ENCODE measurements around the gene ALKAL2.

Gene ALKAL2

GRCh38 chr2:282371-283263 lies 5.3 kb downstream of the ALKAL2 start:
- peaks cover 36% of the 10 kb centered on the region for H3K36me3 ChIP-seq (ENCODE audit: control insufficient read depth, insufficient read depth, low read length)
- no peak overlapping the region for H3K4me3 ChIP-seq (ENCODE audit: extremely low read depth, insufficient read depth, low read length, poor library complexity, severe bottlenecking)
- H3K27ac ChIP-seq (ENCODE audit: low read depth, low read length, severe bottlenecking) = no peak overlapping the region
- WGBS, 2 experiments (ENCODE audit: insufficient coverage in 2 of 2) = 97 to 98% methylated on average over 7 to 8 of the region's 12 CpGs
- H3K4me1 ChIP-seq (ENCODE audit: control insufficient read depth, insufficient read depth, low read length, poor library complexity, severe bottlenecking) = peaks cover 17% of the 10 kb centered on the region
- no peaks in the 10 kb centered on the region for H3K9me3 ChIP-seq (ENCODE audit: control insufficient read depth, low read length)

GRCh38 chr2:281381-281780 lies 6.5 kb downstream of the ALKAL2 start:
- H3K4me1 ChIP-seq (ENCODE audit: control insufficient read depth, insufficient read depth, low read length, poor library complexity, severe bottlenecking) = peaks cover 17% of the 10 kb centered on the region
- peaks cover 49% of the 10 kb centered on the region for H3K36me3 ChIP-seq (ENCODE audit: control insufficient read depth, insufficient read depth, low read length)
- 99 to 100% methylated on average over 2 to 9 of the region's 9 CpGs for WGBS, 2 experiments (ENCODE audit: insufficient coverage in 2 of 2)
- H3K27ac ChIP-seq (ENCODE audit: low read depth, low read length, severe bottlenecking) = no peak overlapping the region
- no peaks in the 10 kb centered on the region for H3K9me3 ChIP-seq (ENCODE audit: control insufficient read depth, low read length)
- no peak overlapping the region for H3K4me3 ChIP-seq (ENCODE audit: extremely low read depth, insufficient read depth, low read length, poor library complexity, severe bottlenecking)

- H3K4me3 ChIP-seq (ENCODE audit: extremely low read depth, insufficient read depth, low read length, poor library complexity, severe bottlenecking) = no peak overlapping the region
- peaks cover 56% of the 10 kb centered on the region for H3K36me3 ChIP-seq (ENCODE audit: control insufficient read depth, insufficient read depth, low read length)
- no peaks in the 10 kb centered on the region for H3K9me3 ChIP-seq (ENCODE audit: control insufficient read depth, low read length)
- H3K27ac ChIP-seq (ENCODE audit: low read depth, low read length, severe bottlenecking) = no peak overlapping the region
- WGBS, 2 experiments (ENCODE audit: insufficient coverage in 2 of 2) = 98 to 100% methylated on average over 6 of the region's 7 CpGs
- H3K4me1 ChIP-seq (ENCODE audit: control insufficient read depth, insufficient read depth, low read length, poor library complexity, severe bottlenecking) = peaks cover 15% of the 10 kb centered on the region
Observed at GRCh38 chr2:280650-281110, 7.2 kb downstream of the ALKAL2 start.

- no peak overlapping the region for H3K4me3 ChIP-seq (ENCODE audit: extremely low read depth, insufficient read depth, low read length, poor library complexity, severe bottlenecking)
- no peak overlapping the region for H3K27ac ChIP-seq (ENCODE audit: low read depth, low read length, severe bottlenecking)
- H3K36me3 ChIP-seq (ENCODE audit: control insufficient read depth, insufficient read depth, low read length) = peaks cover 61% of the 10 kb centered on the region
- WGBS, 2 experiments (ENCODE audit: insufficient coverage in 2 of 2) = 81% methylated on average over 2 of the region's 4 CpGs; no CpG with 5 or more reads in 1 of the 2 experiments
- H3K9me3 ChIP-seq (ENCODE audit: control insufficient read depth, low read length) = no peaks in the 10 kb centered on the region
- H3K4me1 ChIP-seq (ENCODE audit: control insufficient read depth, insufficient read depth, low read length, poor library complexity, severe bottlenecking) = peaks cover 10% of the 10 kb centered on the region
Observed at GRCh38 chr2:279956-280649, 7.8 kb downstream of the ALKAL2 start.

- Histone ChIP-seq H3K9me3 (ENCODE audit: control insufficient read depth, low read length) (no peaks in the 10 kb centered on the region), H3K4me3 (ENCODE audit: extremely low read depth, insufficient read depth, low read length, poor library complexity, severe bottlenecking) (no peak overlapping the region), H3K27ac (ENCODE audit: low read depth, low read length, severe bottlenecking) (no peak overlapping the region), H3K36me3 (ENCODE audit: control insufficient read depth, insufficient read depth, low read length) (peaks cover 65% of the 10 kb centered on the region), H3K4me1 (ENCODE audit: control insufficient read depth, insufficient read depth, low read length, poor library complexity, severe bottlenecking) (peaks cover 4% of the 10 kb centered on the region)
- WGBS, 2 experiments (ENCODE audit: insufficient coverage in 2 of 2) = 80% methylated on average over 1 of the region's 4 CpGs; no CpG with 5 or more reads in 1 of the 2 experiments
Observed at GRCh38 chr2:279366-279765, 8.5 kb downstream of the ALKAL2 start.

- no peak overlapping the region for H3K27ac ChIP-seq (ENCODE audit: low read depth, low read length, severe bottlenecking)
Observed at GRCh38 chr2:278927-279320, 9.0 kb downstream of the ALKAL2 start.

GRCh38 chr2:278312-278926 lies 9.5 kb downstream of the ALKAL2 start:
- H3K36me3 ChIP-seq (ENCODE audit: control insufficient read depth, insufficient read depth, low read length) = peaks cover 74% of the 10 kb centered on the region
- WGBS, 2 experiments (ENCODE audit: insufficient coverage in 2 of 2) = 81 to 100% methylated on average over 2 of the region's 2 CpGs

More at GRCh38 chr2:278927-279320, 9.0 kb downstream of the ALKAL2 start:
- Histone ChIP-seq H3K4me1 (ENCODE audit: control insufficient read depth, insufficient read depth, low read length, poor library complexity, severe bottlenecking) (no peaks in the 10 kb centered on the region), H3K36me3 (ENCODE audit: control insufficient read depth, insufficient read depth, low read length) (peaks cover 69% of the 10 kb centered on the region), H3K4me3 (ENCODE audit: extremely low read depth, insufficient read depth, low read length, poor library complexity, severe bottlenecking) (no peak overlapping the region), H3K9me3 (ENCODE audit: control insufficient read depth, low read length) (no peaks in the 10 kb centered on the region)
- no CpG with 5 or more reads among the region's 4 CpGs for WGBS, 2 experiments (ENCODE audit: insufficient coverage in 2 of 2)

GRCh38 chr2:275466-275865 lies 12.4 kb downstream of the ALKAL2 start:
- peaks cover 71% of the 10 kb centered on the region for H3K36me3 ChIP-seq (ENCODE audit: control insufficient read depth, insufficient read depth, low read length)
- H3K4me3 ChIP-seq (ENCODE audit: extremely low read depth, insufficient read depth, low read length, poor library complexity, severe bottlenecking) = no peak overlapping the region
- H3K4me1 ChIP-seq (ENCODE audit: control insufficient read depth, insufficient read depth, low read length, poor library complexity, severe bottlenecking) = no peaks in the 10 kb centered on the region
- no peaks in the 10 kb centered on the region for H3K9me3 ChIP-seq (ENCODE audit: control insufficient read depth, low read length)
- no peak overlapping the region for H3K27ac ChIP-seq (ENCODE audit: low read depth, low read length, severe bottlenecking)
- 60 to 67% methylated on average over 1 of the region's 6 CpGs for WGBS, 2 experiments (ENCODE audit: insufficient coverage in 2 of 2)

More at GRCh38 chr2:278312-278926, 9.5 kb downstream of the ALKAL2 start:
- Histone ChIP-seq H3K9me3 (ENCODE audit: control insufficient read depth, low read length) (no peaks in the 10 kb centered on the region), H3K4me3 (ENCODE audit: extremely low read depth, insufficient read depth, low read length, poor library complexity, severe bottlenecking) (no peak overlapping the region), H3K4me1 (ENCODE audit: control insufficient read depth, insufficient read depth, low read length, poor library complexity, severe bottlenecking) (no peaks in the 10 kb centered on the region), H3K27ac (ENCODE audit: low read depth, low read length, severe bottlenecking) (no peak overlapping the region)

- Histone ChIP-seq H3K4me3 (ENCODE audit: extremely low read depth, insufficient read depth, low read length, poor library complexity, severe bottlenecking) (no peak overlapping the region), H3K27ac (ENCODE audit: low read depth, low read length, severe bottlenecking) (no peak overlapping the region), H3K36me3 (ENCODE audit: control insufficient read depth, insufficient read depth, low read length) (peaks cover 75% of the 10 kb centered on the region), H3K4me1 (ENCODE audit: control insufficient read depth, insufficient read depth, low read length, poor library complexity, severe bottlenecking) (no peaks in the 10 kb centered on the region), H3K9me3 (ENCODE audit: control insufficient read depth, low read length) (no peaks in the 10 kb centered on the region)
- 100% methylated on average over 1 to 2 of the region's 3 CpGs for WGBS, 2 experiments (ENCODE audit: insufficient coverage in 2 of 2)
Observed at GRCh38 chr2:274503-274902, 13.4 kb downstream of the ALKAL2 start.

GRCh38 chr2:273333-273732 lies 14.6 kb downstream of the ALKAL2 start:
- Histone ChIP-seq H3K36me3 (ENCODE audit: control insufficient read depth, insufficient read depth, low read length) (peaks cover 71% of the 10 kb centered on the region), H3K27ac (ENCODE audit: low read depth, low read length, severe bottlenecking) (no peak overlapping the region)
- 100% methylated on average over 2 to 3 of the region's 6 CpGs for WGBS, 2 experiments (ENCODE audit: insufficient coverage in 2 of 2)

More at GRCh38 chr2:273333-273732, 14.6 kb downstream of the ALKAL2 start:
- no peaks in the 10 kb centered on the region for H3K9me3 ChIP-seq (ENCODE audit: control insufficient read depth, low read length)
- no peaks in the 10 kb centered on the region for H3K4me1 ChIP-seq (ENCODE audit: control insufficient read depth, insufficient read depth, low read length, poor library complexity, severe bottlenecking)
- H3K4me3 ChIP-seq (ENCODE audit: extremely low read depth, insufficient read depth, low read length, poor library complexity, severe bottlenecking) = no peak overlapping the region

All from mesodermal cell (in vitro differentiated cells).